Daoy (cell line): ENCODE results near the gene RBFA. TPM values are rescaled to one million over a fixed set of nuclear protein-coding genes. Genes with fewer than 3 reads are reported as not detected.
"Not testable (repeated sequence)": the region's sequence is repeated elsewhere in the genome, so short reads cannot be mapped to it uniquely, and the experiment has no call there.

ENCODE experiments used
- DNase-seq: peaks from one replicate; pipeline ENCODE4 v3.0.0-alpha.2; 2015; ENCODE audit warnings: low read depth
- total RNA-seq: library from RNA; depleted of rRNA; stranded (reverse); fragments of >200 nt; shearing (Covaris generic); gene quantifications from 2 replicates; pipeline ENCODE4 v1.2.3, GENCODE V29; 2014

RBFA gene
- total RNA-seq, 1 experiment from 2014 or later = 19.9 TPM

DNA sequence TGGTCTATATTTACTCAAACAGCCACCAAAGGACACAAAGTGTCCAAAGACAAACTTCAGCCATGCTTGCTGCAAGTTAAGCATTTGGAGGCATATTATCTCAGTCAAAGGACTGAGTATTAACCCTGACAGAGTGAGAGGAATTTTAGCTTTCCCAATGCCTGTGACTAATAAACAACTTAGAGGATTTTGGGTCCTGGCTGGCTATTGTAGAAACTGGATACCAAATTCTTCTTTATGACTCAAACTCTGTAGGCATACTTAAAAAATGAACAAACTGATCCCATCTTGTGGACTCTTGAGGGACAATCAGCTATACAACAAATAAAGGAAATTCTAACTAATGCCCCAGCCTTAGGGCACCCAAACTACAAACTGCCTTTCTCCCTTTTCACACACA is 6.5 kb upstream of the RBFA start:
- DNase-seq = not testable (repeated sequence)

- no peak for DNase-seq
These were observed 4.5 kb upstream of the RBFA start for GRCh38 chr18:80029690-80030089.

- DNase-seq = no peak
These were observed 810 bp upstream of the RBFA start for GRCh38 chr18:80033181-80034067.

DNA sequence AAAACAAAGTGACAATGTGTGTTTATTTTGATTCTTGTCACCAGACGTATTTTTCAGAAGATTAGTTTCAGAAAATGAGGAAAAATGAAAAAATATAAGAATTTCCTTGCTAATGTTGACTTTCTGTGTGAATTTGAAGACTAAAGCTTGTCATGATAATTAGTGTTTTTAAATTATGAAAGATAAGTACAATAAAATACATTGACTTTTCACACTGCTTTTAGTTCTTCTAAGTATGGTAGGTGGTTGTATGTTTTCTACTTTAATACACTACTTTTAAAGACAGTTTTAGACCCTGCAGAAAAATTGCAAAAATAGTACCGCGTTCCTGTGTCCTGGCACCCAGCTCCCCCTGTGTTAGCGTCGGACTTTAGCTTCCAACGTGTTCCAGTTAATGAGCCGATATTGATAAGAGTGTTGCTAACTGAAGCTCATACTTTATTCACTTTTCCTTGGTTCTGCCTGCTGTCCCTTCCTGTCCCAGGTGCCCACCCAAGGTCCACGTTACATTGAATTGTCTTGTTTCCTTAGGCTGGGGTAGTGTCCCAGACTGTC is 695 bp downstream of the RBFA start:
- no peak for DNase-seq

DNA sequence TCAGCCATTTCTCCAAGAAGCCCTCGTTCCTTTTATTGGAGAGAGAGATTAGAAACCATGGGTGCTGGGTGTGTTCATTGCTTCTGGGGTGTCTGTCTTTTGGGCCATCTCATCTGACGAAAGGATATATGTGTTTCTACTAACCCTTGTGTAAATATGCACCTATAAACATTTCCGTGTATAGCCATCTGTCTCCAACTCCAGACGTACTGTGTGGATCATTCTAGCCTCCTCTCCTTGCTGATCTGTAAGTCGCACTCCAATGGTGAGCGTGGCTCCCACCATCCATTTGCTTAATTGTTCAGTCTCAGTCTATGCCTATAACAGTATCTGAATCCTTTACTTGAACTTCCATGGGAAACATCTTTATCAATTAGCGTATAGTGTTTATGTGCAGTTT is 1.8 kb downstream of the RBFA start:
- no peak for DNase-seq

DNA sequence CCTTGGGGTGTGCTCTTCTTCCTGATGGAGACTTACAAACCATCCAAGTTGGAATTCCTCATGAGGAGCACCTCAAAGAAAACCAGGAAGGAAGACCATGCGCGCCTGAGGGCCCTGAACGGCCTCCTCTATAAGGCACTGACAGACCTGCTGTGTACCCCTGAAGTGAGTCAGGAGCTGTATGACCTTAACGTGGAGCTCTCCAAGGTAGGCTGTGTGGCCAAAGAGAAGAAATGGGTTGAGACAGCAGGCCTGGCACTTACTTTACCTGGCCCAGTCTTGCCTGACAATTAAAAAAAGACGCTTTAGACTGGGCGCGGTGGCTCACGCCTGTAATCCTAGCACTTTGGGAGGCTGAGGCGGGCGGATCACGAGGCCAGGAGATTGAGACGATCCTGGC is 3.1 kb downstream of the RBFA start:
- DNase-seq = no peak

GRCh38 chr18:80037869-80038630 is 3.8 kb downstream of the RBFA start:
- DNase-seq = no peak

DNA sequence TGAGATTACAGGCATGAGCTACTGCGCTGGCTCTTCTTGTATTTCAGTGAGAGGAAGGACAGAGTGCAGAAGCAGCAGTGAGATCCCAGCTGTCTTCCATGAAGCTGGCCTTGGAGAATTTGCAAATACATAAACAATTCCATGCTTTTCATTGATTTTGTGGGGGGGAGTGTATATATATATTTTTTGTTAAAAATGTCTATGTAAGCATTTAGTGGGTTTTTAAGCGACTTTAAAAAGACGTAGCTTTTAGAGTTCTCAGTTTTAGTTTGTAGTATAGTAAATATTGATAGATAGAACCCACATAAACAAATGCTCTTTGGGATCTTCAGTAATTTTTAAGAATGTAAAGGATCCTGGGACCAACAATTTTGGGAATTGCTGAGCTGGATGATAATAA is 6.3 kb downstream of the RBFA start:
- DNase-seq = no peak

GRCh38 chr18:80041424-80041823 is 7.2 kb downstream of the RBFA start:
- no peak for DNase-seq

- DNase-seq = no peak
These were observed 8.6 kb downstream of the RBFA start for GRCh38 chr18:80042785-80043184.

DNA sequence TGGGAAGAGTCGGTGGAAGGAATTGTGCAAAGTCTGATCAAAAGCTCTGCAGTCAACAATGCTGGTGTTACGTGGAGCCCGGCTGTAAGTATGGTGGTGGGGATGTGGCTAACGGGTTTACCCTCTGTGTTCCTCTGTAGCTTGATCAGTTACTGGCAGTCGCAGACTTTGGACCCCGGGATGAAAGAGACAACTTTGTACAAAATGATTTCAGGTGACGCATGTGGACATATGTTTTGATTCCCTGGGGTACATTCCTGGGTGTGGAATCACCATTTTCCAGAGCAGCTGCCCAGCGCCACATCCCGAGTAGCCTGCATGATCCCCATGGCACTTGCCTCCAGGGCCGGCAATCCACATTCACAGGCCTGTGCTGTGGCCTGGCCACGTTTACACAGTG is 9.8 kb downstream of the RBFA start:
- no peak for DNase-seq

- DNase-seq = no peak
These were observed 11.8 kb downstream of the RBFA start for GRCh38 chr18:80046011-80046410.

GRCh38 chr18:80046431-80046830 is 12.2 kb downstream of the RBFA start:
- no peak for DNase-seq

- no peak for DNase-seq
These were observed 12.8 kb downstream of the RBFA start for GRCh38 chr18:80046961-80047541.

- no peak for DNase-seq
These were observed 16.6 kb downstream of the RBFA start for GRCh38 chr18:80050797-80051196.

- no peak for DNase-seq
These were observed 21.9 kb downstream of the RBFA start for GRCh38 chr18:80056095-80056494.

DNA sequence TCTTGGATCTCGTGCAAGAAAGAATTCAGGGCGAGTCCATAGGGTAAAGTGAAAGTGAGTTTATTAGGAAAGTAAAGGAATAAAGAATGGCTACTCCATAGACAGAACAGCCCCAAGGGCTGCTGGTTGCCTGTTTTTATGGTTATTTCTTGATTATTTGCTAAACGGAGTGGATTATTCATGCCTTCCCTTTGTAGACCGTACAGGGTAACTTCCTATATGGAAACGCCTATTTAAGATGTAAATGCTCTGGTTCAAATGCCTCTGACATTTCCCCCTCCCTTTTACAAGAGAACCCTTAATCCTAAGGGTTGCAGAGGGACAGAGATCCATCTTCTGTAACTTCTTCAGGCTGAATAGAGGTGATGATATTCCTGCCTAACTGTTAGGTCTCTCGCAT is 25.7 kb downstream of the RBFA start:
- no peak for DNase-seq

- DNase-seq = no peak
These were observed 31.5 kb downstream of the RBFA start for GRCh38 chr18:80065705-80066104.

DNA sequence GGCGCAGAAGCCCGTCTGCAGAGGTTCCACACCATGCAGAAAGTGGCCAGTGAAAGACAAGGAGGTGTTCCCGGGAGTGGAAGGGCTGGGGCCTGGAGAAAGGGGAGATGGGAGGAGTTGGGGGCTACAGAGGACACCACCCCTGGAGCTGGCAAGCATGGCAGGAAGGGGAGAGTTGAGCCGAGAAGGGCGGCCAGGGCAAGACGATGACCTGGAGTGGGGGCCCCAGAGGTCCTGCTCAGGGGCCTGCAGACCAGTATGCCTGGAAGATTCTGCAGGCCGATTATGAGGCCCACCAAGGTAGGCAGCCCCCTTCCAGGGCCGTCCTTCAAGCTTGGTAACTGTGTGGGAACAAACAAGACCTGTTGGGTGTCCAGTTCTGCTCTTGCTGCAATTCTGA is 33.1 kb downstream of the RBFA start:
- DNase-seq = no peak

GRCh38 chr18:80067897-80068296 is 33.7 kb downstream of the RBFA start:
- DNase-seq = no peak

GRCh38 chr18:80068571-80069272 is 34.5 kb downstream of the RBFA start:
- DNase-seq = no peak

DNA sequence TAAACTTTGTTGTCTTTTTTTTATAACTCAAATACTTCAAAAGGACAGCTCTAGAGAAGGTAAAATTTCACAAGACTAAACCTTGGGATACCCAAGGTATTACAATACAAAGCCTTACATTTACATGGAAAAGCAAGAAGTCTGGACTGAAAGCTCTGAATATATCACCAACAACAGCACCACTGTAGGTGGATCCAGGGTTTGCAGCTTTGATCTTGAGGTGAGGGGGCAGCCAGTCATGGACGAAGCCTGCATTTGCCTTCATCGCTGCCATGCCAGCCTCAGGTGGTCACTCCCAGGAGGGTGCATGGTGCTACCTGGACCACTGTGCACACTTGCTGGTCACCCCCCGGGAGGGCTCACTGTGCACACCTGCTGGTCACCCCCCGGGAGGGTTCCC is 36.6 kb downstream of the RBFA start:
- DNase-seq = no peak
